ENCODE results near the gene GALNT5. TPM values are rescaled to one million over a fixed set of nuclear protein-coding genes. Genes with fewer than 3 reads are reported as not detected.

The GALNT5 gene
- total and polyA plus RNA-seq, 2 donors (not counting 3 experiments of a cell fraction or from before 2014, with no cell fraction given) = not detected

DNA sequence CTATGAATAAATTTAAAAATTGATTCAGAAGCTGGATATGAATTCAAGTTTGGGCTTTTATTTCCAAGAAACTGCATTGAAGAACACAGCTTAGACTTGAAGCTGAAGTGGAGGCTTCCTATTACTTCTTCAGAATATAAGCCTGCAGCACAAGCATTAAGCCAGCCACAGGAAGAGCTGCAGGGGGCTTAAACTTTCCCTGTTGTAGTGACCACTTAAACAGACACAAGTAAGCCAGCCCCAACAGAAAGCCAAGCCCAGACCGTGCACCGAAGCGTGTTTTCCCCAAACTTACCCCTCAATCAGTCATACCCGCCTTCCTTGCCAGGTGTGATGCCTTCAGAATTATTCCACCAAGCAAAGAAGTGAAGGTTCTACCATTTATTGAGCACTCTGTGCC, 39.5 kb downstream of the GALNT5 start:
- intact Hi-C loops (cut with micrococcal nuclease) = no loop called here
- Histone ChIP-seq H3K9ac (replicated peaks; ENCODE audit: extremely low read depth, insufficient read depth, low read length) (no peak overlapping the region), H3K4me3 (replicated peaks in 1 of 3; ENCODE audit: insufficient read depth in 1 of 3, low read depth in 1 of 3, low read length in 3 of 3) (no peak overlapping the region), H3K27ac (ENCODE audit: insufficient read depth, low read depth, low read length) (no peak overlapping the region), H3K4me2 (ENCODE audit: insufficient read depth, low read length) (no peak overlapping the region), H4K20me1 (replicated peaks; ENCODE audit: control insufficient read depth, extremely low read depth, insufficient read depth, low read length) (no peaks in the 10 kb centered on the region), H3K27me3 (ENCODE audit: control insufficient read depth in 2 of 2, insufficient read depth in 2 of 2, low read length in 2 of 2) (peaks cover 0 to 3% of the 10 kb centered on the region in 2 experiments), H3K36me3 (ENCODE audit: control insufficient read depth in 2 of 2, extremely low read depth in 1 of 2, insufficient read depth in 2 of 2, low read length in 2 of 2) (no peaks in the 10 kb centered on the region), H3K4me1 (ENCODE audit: control insufficient read depth, extremely low read depth, insufficient read depth, low read length) (no peaks in the 10 kb centered on the region), H2AFZ (ENCODE audit: low read depth, low read length) (no peak overlapping the region), H3K9me1 (replicated peaks; ENCODE audit: control insufficient read depth, extremely low read depth, insufficient read depth, low read length) (no peaks in the 10 kb centered on the region), H3K79me2 (ENCODE audit: control insufficient read depth, insufficient read depth, low read length) (no peaks in the 10 kb centered on the region), H3K9me3 (replicated peaks; ENCODE audit: control insufficient read depth, insufficient read depth, low read length) (no peaks in the 10 kb centered on the region)
- dilution Hi-C loops (cut with MboI; ENCODE audit: extremely low pct_ligation_motif_present, low sequenced_read_pairs) = no loop called here
- ChIA-PET CTCF (interaction anchor here (0.7 kb wide), 1 partner anchor 39 kb away, joined by 4 read pairs; no protein-coding TSS in a partner anchor), POLR2A (no interaction called here)
- FAIRE-seq = no peak
- no peak for DNase-seq (ENCODE audit: low read depth, low spot score)
- BruUV-seq (replicated peaks) = no TSS peak
- no peak for TF ChIP-seq JUN (IDR thresholded peaks at IDR 0.05; ENCODE audit: borderline replicate concordance, insufficient read depth, insufficient read length, low read depth)
- no peak for TF ChIP-seq POLR2A (IDR thresholded peaks at IDR 0.05; ENCODE audit: low read depth, low read length)
- TF ChIP-seq, protein P1, sequence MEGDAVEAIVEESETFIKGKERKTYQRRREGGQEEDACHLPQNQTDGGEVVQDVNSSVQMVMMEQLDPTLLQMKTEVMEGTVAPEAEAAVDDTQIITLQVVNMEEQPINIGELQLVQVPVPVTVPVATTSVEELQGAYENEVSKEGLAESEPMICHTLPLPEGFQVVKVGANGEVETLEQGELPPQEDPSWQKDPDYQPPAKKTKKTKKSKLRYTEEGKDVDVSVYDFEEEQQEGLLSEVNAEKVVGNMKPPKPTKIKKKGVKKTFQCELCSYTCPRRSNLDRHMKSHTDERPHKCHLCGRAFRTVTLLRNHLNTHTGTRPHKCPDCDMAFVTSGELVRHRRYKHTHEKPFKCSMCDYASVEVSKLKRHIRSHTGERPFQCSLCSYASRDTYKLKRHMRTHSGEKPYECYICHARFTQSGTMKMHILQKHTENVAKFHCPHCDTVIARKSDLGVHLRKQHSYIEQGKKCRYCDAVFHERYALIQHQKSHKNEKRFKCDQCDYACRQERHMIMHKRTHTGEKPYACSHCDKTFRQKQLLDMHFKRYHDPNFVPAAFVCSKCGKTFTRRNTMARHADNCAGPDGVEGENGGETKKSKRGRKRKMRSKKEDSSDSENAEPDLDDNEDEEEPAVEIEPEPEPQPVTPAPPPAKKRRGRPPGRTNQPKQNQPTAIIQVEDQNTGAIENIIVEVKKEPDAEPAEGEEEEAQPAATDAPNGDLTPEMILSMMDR (IDR thresholded peaks at IDR 0.05; ENCODE audit: extremely low read depth in 1 of 2, insufficient read depth in 1 of 2, low read depth in 1 of 2, low read length in 2 of 2) = no peak
- no peak for TF ChIP-seq MYC (IDR thresholded peaks at IDR 0.05; ENCODE audit: low read depth, low read length)
- TF ChIP-seq EZH2 (IDR thresholded peaks at IDR 0.05; ENCODE audit: borderline replicate concordance, low read depth, low read length, severe bottlenecking) = no peak
- no peak for TF ChIP-seq GATA2 (IDR thresholded peaks at IDR 0.05; ENCODE audit: insufficient read depth, insufficient read length, low read depth, low read length)
- no peak for TF ChIP-seq POLR2AphosphoS5 (IDR thresholded peaks at IDR 0.05; ENCODE audit: insufficient read depth, low read depth, low read length)
- TF ChIP-seq, protein P2, sequence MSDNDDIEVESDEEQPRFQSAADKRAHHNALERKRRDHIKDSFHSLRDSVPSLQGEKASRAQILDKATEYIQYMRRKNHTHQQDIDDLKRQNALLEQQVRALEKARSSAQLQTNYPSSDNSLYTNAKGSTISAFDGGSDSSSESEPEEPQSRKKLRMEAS (IDR thresholded peaks at IDR 0.05; ENCODE audit: insufficient read depth, insufficient read length) = no peak
- no peak for TF ChIP-seq FOS (IDR thresholded peaks at IDR 0.05; ENCODE audit: borderline replicate concordance, insufficient read depth, low read length)
